Subcutaneous adipose tissue (tissue), 4 donors: Measurements from ENCODE around the gene TMEM132E. TPM values are rescaled to one million over a fixed set of nuclear protein-coding genes. Genes with fewer than 3 reads are reported as not detected.

ENCODE experiments used
- total RNA-seq, 4 donors: library from RNA; depleted of rRNA; stranded (reverse); fragments of >200 nt; gene quantifications; one replicate each; pipeline ENCODE4 v1.1.0, GENCODE V29; 2016
- TF ChIP-seq, protein P1 (sequence below): fragments of 450-650 bp; IDR thresholded peaks from one replicate; pipeline ENCODE4 v1.5.1; 2016; ENCODE audit warnings: low read depth, mild to moderate bottlenecking, control low read depth, antibody characterized with exemption, moderate library complexity

Gene TMEM132E
- total RNA-seq, 4 donors from 2014 or later, result 0.17 to 1.5 (median 0.27) TPM

DNA sequence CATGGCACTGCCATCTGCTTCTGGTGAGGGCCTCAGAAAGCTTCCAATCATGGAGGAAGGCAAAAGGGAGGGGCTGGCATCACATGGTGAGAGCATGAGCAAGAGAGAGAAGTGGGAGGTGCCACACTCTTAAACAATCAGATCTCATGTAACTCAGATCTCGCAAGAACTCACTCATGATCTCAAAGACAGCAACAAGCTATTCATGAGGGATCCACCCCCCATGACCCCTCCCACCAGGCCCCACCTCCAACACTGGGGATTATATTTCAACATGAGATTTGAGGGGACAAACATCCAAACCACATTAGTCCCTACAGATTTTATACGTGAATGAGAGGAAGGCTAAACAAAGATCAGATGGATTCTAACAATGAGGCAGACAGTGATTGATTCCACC, 8.9 kb upstream of the TMEM132E start:
- TF ChIP-seq, protein P1, sequence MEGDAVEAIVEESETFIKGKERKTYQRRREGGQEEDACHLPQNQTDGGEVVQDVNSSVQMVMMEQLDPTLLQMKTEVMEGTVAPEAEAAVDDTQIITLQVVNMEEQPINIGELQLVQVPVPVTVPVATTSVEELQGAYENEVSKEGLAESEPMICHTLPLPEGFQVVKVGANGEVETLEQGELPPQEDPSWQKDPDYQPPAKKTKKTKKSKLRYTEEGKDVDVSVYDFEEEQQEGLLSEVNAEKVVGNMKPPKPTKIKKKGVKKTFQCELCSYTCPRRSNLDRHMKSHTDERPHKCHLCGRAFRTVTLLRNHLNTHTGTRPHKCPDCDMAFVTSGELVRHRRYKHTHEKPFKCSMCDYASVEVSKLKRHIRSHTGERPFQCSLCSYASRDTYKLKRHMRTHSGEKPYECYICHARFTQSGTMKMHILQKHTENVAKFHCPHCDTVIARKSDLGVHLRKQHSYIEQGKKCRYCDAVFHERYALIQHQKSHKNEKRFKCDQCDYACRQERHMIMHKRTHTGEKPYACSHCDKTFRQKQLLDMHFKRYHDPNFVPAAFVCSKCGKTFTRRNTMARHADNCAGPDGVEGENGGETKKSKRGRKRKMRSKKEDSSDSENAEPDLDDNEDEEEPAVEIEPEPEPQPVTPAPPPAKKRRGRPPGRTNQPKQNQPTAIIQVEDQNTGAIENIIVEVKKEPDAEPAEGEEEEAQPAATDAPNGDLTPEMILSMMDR, result no peak

DNA sequence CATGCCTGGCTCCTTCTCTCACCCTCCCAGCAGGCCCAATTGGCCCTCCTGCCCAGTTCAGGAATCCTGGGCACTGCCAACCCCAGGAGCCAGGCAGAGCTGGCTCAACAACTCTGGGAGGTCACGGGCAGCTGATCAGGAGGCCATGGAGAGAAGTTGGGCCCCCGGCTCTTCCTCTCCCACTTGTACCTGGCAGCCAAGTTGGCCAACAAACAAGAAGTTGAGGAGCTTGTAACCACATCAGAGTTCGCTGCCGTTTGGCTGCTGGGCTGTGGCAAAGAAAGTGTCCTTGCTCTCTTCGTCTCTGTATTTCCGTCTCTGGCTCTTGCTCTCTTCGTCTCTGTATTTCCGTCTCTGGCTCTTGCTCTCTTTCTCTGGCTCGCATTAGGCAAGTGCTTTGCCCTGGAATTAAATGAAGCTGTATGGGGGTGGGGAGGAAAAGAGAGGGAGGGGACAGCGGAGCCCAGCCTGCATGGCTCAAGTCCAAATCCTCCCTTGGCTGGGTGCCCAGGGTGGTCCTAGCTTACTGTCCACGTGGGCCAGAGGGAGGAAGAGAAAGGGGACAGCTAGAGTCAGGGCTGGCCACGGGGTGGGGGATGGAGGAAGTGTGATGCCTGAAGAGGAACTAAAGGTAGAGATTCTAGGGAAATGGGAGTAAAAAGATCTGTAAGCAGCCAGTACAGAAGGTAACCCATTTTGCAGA, 7.8 kb upstream of the TMEM132E start:
- TF ChIP-seq, protein P1, result no peak

DNA sequence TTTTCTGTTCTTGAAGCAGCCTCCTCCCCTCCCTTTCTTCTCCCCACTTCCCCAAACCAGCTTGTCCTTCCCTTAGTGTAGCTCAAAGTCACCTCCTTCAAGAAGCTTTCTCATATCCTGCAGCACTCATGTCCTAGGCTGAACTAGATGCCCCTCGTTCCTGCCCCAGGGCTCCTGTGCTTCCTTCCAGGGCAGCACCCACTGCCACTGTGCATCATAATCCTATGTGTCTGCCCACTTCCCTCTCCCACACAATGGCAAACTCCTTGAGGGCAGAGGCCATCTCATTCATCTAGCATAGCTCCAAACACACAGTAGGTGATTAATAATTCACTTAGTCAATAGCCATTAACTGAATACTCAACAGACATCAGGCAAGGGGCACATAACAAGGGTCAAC, 6.9 kb upstream of the TMEM132E start:
- TF ChIP-seq, protein P1, result no peak

DNA sequence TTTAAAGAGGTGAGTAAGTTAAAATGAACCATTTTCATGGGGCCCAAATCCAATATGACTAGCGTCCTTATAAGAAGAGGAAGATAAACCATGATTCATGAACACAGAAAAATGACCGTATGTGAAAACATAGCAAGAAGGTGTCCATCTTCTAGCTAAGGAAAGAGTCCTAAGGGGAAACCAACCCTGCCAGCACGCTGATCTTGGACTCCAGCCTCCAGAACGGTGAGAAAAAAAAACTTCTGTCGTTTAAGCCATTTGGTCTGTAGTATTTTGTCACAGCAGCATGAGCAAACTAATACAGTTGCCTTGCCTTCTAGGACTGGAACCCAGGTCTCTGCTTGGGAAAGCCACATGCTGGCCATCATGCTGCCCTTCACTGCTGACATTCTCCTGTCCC, 4.2 kb upstream of the TMEM132E start:
- TF ChIP-seq, protein P1, result no peak

DNA sequence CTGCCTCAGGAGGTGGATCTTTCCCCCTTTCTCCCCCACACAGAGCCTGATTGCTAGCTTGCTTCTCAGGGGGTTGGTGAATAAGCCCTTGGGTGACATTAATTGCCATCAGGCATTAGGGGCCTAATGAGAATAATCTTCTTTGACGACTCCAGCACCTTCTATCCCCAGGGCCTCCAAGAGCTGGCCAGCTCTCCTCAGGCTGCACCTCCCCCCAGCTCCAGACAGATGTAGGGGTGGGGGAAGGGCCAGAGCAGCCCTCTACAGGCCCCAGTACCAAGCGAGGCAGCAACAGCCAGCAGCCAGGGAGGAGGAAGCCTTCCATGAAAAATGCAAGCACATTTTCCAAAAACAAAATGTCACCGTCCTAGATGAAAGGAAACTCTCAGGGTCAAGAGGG, 1.4 kb upstream of the TMEM132E start:
- TF ChIP-seq, protein P1, result no peak

DNA sequence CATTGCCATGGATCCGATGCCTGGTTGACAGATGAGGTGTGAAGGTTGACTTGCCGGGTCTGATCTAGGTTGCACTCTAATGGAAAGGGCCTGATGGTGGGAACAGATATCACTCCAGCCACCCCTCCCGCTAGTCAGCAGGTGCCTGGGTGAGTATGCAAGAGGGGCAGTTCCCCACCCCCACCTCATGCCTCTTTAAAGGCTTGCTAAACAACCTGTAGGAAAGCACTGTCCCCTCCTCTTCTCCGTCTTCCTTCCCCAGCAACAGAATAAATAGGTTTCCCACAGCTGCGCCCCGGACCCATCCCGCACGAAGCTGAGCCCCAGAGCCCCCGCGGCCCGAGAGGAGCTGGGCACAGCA, 746 bp upstream of the TMEM132E start:
- TF ChIP-seq, protein P1, result no peak

DNA sequence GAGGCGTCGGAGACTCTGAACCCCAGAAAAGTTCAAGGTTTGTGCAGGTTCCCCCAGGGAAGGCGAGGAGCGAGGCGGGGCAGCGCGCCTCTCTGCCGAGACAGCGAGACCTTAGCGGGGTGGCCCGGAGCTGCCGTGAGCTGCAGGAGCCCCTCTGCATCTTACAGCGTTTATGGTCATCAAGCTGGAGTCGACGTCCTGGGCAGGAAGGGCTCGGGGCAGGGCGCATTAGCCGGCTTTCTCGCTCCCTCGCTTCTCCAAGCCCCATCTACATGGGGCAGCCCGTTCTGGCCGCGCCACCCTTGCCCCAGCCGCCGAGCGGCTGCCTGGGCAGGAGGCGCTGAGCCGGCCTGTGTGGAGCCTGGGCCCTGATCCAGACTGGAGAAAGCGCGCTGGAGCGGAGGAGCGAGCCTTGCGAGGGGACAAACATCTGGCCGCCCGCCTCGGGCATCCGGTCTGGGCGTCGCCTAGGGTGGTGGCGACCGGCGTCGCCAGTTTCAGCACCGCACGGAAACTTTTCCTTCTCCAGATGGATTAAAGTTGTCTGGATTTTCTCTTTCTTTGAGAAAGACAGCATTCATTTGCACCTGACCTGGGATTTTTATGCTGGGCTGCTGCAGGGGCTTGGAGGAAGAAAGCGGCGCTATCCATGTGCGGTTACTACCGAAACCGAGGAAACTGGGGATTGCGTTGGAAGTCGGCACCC, 750 bp downstream of the TMEM132E start:
- TF ChIP-seq, protein P1, result no peak
